ENCODE measurements around the gene CHST12.

GRCh38 chr7:2425749-2426148 lies 22.3 kb downstream of the CHST12 start:
- TF ChIP-seq POLR2A (IDR thresholded peaks at IDR 0.05; ENCODE audit: low read depth, low read length) (no peak), POLR2AphosphoS5 (IDR thresholded peaks at IDR 0.05; ENCODE audit: low read depth, low read length) (no peak)

All from GM12892 (cell line).